Ovary (tissue), 3 donors: ENCODE data around the gene DCAF11.

Experiments used
- CTCF ChIP-seq, 3 donors: fragments of 450-650 bp in 2 of 3; fragments of 200-600 bp in 1 of 3; IDR thresholded peaks; one replicate each; pipeline versions ENCODE4 v1.5.1 to v1.8.0; 2016 to 2022; ENCODE audit warnings: antibody characterized with exemption in 3 of 3, mild to moderate bottlenecking in 1 of 3
- EP300 ChIP-seq: sonication (generic); formaldehyde crosslinking; IDR thresholded peaks from one replicate; pipeline ENCODE4 v1.6.1; 2017; ENCODE audit warnings: antibody characterized with exemption
- POLR2A ChIP-seq: fragments of 450-650 bp; IDR thresholded peaks from one replicate; pipeline ENCODE4 v1.6.1; 2017; ENCODE audit warnings: antibody characterized with exemption, mild to moderate bottlenecking, moderate library complexity
- donor health status: DM: no; HTN: no; CAD: no.

DNA sequence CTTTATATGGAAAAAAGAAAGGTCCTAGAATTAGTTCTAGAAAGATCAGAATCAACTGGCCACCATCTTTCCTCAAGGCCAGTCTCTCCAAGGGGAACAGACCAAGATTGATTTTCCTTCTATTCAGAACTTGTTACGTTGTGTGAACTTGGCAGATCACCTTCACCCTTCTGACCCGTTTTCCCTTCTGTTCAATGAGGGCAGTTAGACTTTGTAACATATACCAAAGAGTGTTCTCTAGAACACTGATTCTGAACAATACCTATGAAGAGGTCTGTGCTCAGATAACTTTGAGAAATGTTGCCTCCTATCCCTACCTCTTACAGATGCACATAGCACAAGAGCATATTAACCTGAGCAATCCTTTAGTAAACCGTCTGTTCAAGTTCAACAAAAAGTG, 31.1 kb upstream of the DCAF11 start:
- TF ChIP-seq POLR2A (no peak), CTCF (IDR thresholded peaks at IDR 0.05) (no peak), EP300 (no peak)
